Measurements from ENCODE around the gene BCR. TPM values are rescaled to one million over a fixed set of nuclear protein-coding genes. Genes with fewer than 3 reads are reported as not detected.

BCR gene
- total RNA-seq, 1 experiment from 2014 or later = 129 TPM

GRCh38 chr22:23230348-23231068 lies 50.2 kb downstream of the BCR start (continued):
- TF ChIP-seq ZBTB43 (CRISPR knock-in tag; IDR thresholded peaks at IDR 0.05) = 0 out of 2 replicates have a peak, but pooled peaks have one; percentile 42
- TF ChIP-seq RELA (CRISPR knock-in tag; IDR thresholded peaks at IDR 0.05; ENCODE audit: borderline replicate concordance) = no peak
- TF ChIP-seq SOX15 (CRISPR knock-in tag; IDR thresholded peaks at IDR 0.05) = no peak
- peak; percentile 63; the same call in 1 of the 2 replicates for TF ChIP-seq ETV6 (CRISPR knock-in tag; IDR thresholded peaks at IDR 0.05)

GRCh38 chr22:23231471-23232093 lies 51.3 kb downstream of the BCR start:
- Mint-ChIP-seq H3K4me1 (peaks cover 78% of the 10 kb centered on the region), H3K27ac (peak overlapping the region; percentile 96), H3K27me3 (ENCODE audit: low read depth) (no peaks in the 10 kb centered on the region; the same call in 1 of the 2 replicates), H3K4me3 (no peak overlapping the region; the same call in 1 of the 2 replicates), H3K9me3 (peaks cover 31% of the 10 kb centered on the region), H3K36me3 (peaks cover 44% of the 10 kb centered on the region)
- TF ChIP-seq TEAD1 (CRISPR knock-in tag; IDR thresholded peaks at IDR 0.05) (no peak), JUN (CRISPR knock-in tag; IDR thresholded peaks at IDR 0.05) (no peak), HMGA2 (CRISPR knock-in tag; IDR thresholded peaks at IDR 0.05) (peak; percentile 74; the same call in 1 of the 2 replicates), TP53 (CRISPR knock-in tag; IDR thresholded peaks at IDR 0.05) (no peak)
- CTCF ChIA-PET = interaction anchor here (0.9 to 3.7 kb wide), 3 partner anchors 11 to 50 kb away, joined by 4 to 20 read pairs (median 4); no protein-coding TSS in a partner anchor
- DNase-seq (ENCODE audit: low spot score) (no peak), ATAC-seq (no peak)
- POLR2A ChIA-PET = no interaction called here

GRCh38 chr22:23232094-23232905 lies 52.0 kb downstream of the BCR start:
- Mint-ChIP-seq H3K27me3 (ENCODE audit: low read depth) (no peaks in the 10 kb centered on the region; the same call in 1 of the 2 replicates), H3K27ac (peak overlapping the region; percentile 96), H3K36me3 (peaks cover 36% of the 10 kb centered on the region), H3K9me3 (peaks cover 28% of the 10 kb centered on the region), H3K4me3 (no peak overlapping the region; the same call in 1 of the 2 replicates), H3K4me1 (peaks cover 80% of the 10 kb centered on the region)
- POLR2A ChIA-PET = no interaction called here
- no peak for ATAC-seq
- CTCF ChIA-PET = interaction anchor here (1.0 to 3.7 kb wide), 2 partner anchors 10 to 29 kb away, joined by 4 to 20 read pairs; no protein-coding TSS in a partner anchor
- DNase-seq (ENCODE audit: low spot score) = no peak
- TF ChIP-seq FOXJ3 (CRISPR knock-in tag; IDR thresholded peaks at IDR 0.05; ENCODE audit: borderline replicate concordance) = no peak
- no peak for TF ChIP-seq E2F1 (CRISPR knock-in tag; IDR thresholded peaks at IDR 0.05)
- no peak for TF ChIP-seq AR (CRISPR knock-in tag; IDR thresholded peaks at IDR 0.05)
- TF ChIP-seq USF2 (CRISPR knock-in tag; IDR thresholded peaks at IDR 0.05) = no peak
- no peak for TF ChIP-seq CREB1 (CRISPR knock-in tag; IDR thresholded peaks at IDR 0.05)
- no peak for TF ChIP-seq ZNF671 (CRISPR knock-in tag; IDR thresholded peaks at IDR 0.05)
- TF ChIP-seq ETV6 (CRISPR knock-in tag; IDR thresholded peaks at IDR 0.05) = no peak
- TF ChIP-seq GTF2I (CRISPR knock-in tag; conservative IDR thresholded peaks at IDR 0.05) = no peak
- TF ChIP-seq ARID4B (CRISPR knock-in tag; IDR thresholded peaks at IDR 0.05; ENCODE audit: borderline replicate concordance) = no peak
- no peak for TF ChIP-seq SOX15 (CRISPR knock-in tag; IDR thresholded peaks at IDR 0.05)
- TF ChIP-seq USF1 (CRISPR knock-in tag; IDR thresholded peaks at IDR 0.05) = no peak
- TF ChIP-seq GABPB1 (CRISPR knock-in tag; IDR thresholded peaks at IDR 0.05) = no peak
- no peak for TF ChIP-seq TP53 (CRISPR knock-in tag; IDR thresholded peaks at IDR 0.05)
- no peak for TF ChIP-seq CREM (CRISPR knock-in tag; IDR thresholded peaks at IDR 0.05)

Measured in WTC11 (cell line).